Activated CD8-positive, alpha-beta memory T cell treated with anti-CD3 and anti-CD28 coated beads, Interleukin-2, amount 50 U/mL, for 48 hours (primary cell): Measurements from ENCODE around the gene KRT12.

Source experiments
- DNase-seq: peaks from one replicate; pipeline ENCODE4 v3.0.0-alpha.2; 2020

The KRT12 gene

GRCh38 chr17:40866838-40867237 lies at the start of gene KRT12:
Gene KRT12 (minus strand): TSS chr17:40867223. CDS start chr17:40867186, 37 bp downstream.
- no peak for DNase-seq

- no peak for DNase-seq
Observed at GRCh38 chr17:40916366-40916765, 49.3 kb upstream of the KRT12 start.

- DNase-seq = no peak
Observed at GRCh38 chr17:40915721-40916256, 48.8 kb upstream of the KRT12 start.

GRCh38 chr17:40915199-40915661 lies 48.2 kb upstream of the KRT12 start:
- no peak for DNase-seq

GRCh38 chr17:40914075-40914855 lies 47.2 kb upstream of the KRT12 start:
- DNase-seq = no peak

- DNase-seq = no peak
Observed at GRCh38 chr17:40912486-40913210, 45.6 kb upstream of the KRT12 start.

- DNase-seq = no peak
Observed at GRCh38 chr17:40910441-40910841, 43.4 kb upstream of the KRT12 start.

- DNase-seq = no peak
Observed at GRCh38 chr17:40909755-40910154, 42.7 kb upstream of the KRT12 start.

- peak; percentile 72 for DNase-seq
Observed at GRCh38 chr17:40909351-40909750, 42.3 kb upstream of the KRT12 start.

- DNase-seq = no peak
Observed at GRCh38 chr17:40906613-40907012, 39.6 kb upstream of the KRT12 start.

GRCh38 chr17:40905370-40905769 lies 38.3 kb upstream of the KRT12 start:
- no peak for DNase-seq

- DNase-seq = no peak
Observed at GRCh38 chr17:40903129-40903847, 36.3 kb upstream of the KRT12 start.

- DNase-seq = no peak
Observed at GRCh38 chr17:40902498-40902897, 35.5 kb upstream of the KRT12 start.

- DNase-seq = no peak
Observed at GRCh38 chr17:40901981-40902474, 35.0 kb upstream of the KRT12 start.

- DNase-seq = no peak
Observed at GRCh38 chr17:40900809-40901356, 33.9 kb upstream of the KRT12 start.

GRCh38 chr17:40896916-40897455 lies 30.0 kb upstream of the KRT12 start:
- DNase-seq = no peak

GRCh38 chr17:40895106-40895730 lies 28.2 kb upstream of the KRT12 start:
- no peak for DNase-seq

GRCh38 chr17:40888196-40888720 lies 21.2 kb upstream of the KRT12 start:
- DNase-seq = no peak

- no peak for DNase-seq
Observed at GRCh38 chr17:40886090-40886489, 19.1 kb upstream of the KRT12 start.

- DNase-seq = no peak
Observed at GRCh38 chr17:40884708-40885512, 17.9 kb upstream of the KRT12 start, which contains the start of gene KRT20. Gene KRT20 (minus strand): TSS chr17:40885242. CDS start chr17:40885185, 57 bp downstream.
